ENCODE results near the gene BANK1.

The BANK1 gene, protein sequence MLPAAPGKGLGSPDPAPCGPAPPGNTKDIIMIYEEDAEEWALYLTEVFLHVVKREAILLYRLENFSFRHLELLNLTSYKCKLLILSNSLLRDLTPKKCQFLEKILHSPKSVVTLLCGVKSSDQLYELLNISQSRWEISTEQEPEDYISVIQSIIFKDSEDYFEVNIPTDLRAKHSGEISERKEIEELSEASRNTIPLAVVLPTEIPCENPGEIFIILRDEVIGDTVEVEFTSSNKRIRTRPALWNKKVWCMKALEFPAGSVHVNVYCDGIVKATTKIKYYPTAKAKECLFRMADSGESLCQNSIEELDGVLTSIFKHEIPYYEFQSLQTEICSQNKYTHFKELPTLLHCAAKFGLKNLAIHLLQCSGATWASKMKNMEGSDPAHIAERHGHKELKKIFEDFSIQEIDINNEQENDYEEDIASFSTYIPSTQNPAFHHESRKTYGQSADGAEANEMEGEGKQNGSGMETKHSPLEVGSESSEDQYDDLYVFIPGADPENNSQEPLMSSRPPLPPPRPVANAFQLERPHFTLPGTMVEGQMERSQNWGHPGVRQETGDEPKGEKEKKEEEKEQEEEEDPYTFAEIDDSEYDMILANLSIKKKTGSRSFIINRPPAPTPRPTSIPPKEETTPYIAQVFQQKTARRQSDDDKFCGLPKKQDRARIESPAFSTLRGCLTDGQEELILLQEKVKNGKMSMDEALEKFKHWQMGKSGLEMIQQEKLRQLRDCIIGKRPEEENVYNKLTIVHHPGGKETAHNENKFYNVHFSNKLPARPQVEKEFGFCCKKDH

GRCh38 chr4:101790521-101791181 is at the start of gene BANK1:
TSS of gene BANK1 (plus strand) at chr4:101790730. CDS start at chr4:101790881, 151 bp downstream.
- DNase-seq (ENCODE audit: low spot score) = peak; percentile 84
- TF ChIP-seq, protein P1, sequence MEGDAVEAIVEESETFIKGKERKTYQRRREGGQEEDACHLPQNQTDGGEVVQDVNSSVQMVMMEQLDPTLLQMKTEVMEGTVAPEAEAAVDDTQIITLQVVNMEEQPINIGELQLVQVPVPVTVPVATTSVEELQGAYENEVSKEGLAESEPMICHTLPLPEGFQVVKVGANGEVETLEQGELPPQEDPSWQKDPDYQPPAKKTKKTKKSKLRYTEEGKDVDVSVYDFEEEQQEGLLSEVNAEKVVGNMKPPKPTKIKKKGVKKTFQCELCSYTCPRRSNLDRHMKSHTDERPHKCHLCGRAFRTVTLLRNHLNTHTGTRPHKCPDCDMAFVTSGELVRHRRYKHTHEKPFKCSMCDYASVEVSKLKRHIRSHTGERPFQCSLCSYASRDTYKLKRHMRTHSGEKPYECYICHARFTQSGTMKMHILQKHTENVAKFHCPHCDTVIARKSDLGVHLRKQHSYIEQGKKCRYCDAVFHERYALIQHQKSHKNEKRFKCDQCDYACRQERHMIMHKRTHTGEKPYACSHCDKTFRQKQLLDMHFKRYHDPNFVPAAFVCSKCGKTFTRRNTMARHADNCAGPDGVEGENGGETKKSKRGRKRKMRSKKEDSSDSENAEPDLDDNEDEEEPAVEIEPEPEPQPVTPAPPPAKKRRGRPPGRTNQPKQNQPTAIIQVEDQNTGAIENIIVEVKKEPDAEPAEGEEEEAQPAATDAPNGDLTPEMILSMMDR (IDR thresholded peaks at IDR 0.05; ENCODE audit: borderline replicate concordance, control extremely low read depth, extremely low read depth, insufficient read depth, missing control alignments) = peak; percentile 17
- in situ Hi-C loops (cut with MboI; ENCODE audit: low sequenced_read_pairs, unreplicated experiment) = no loop called here

- in situ Hi-C loops (cut with MboI; ENCODE audit: low sequenced_read_pairs, unreplicated experiment) = no loop called here
- TF ChIP-seq, protein P1 (IDR thresholded peaks at IDR 0.05; ENCODE audit: borderline replicate concordance, control extremely low read depth, extremely low read depth, insufficient read depth, missing control alignments) = no peak
- DNase-seq (ENCODE audit: low spot score) = no peak
Observed at GRCh38 chr4:101753721-101754120, 36.8 kb upstream of the BANK1 start.

- in situ Hi-C loops (cut with MboI; ENCODE audit: low sequenced_read_pairs, unreplicated experiment) = no loop called here
- DNase-seq (ENCODE audit: low spot score) = no peak
- TF ChIP-seq, protein P1 (IDR thresholded peaks at IDR 0.05; ENCODE audit: borderline replicate concordance, control extremely low read depth, extremely low read depth, insufficient read depth, missing control alignments) = no peak
Observed at GRCh38 chr4:101756181-101756580, 34.3 kb upstream of the BANK1 start.

- no peak for DNase-seq (ENCODE audit: low spot score)
- TF ChIP-seq, protein P1 (IDR thresholded peaks at IDR 0.05; ENCODE audit: borderline replicate concordance, control extremely low read depth, extremely low read depth, insufficient read depth, missing control alignments) = no peak
- in situ Hi-C loops (cut with MboI; ENCODE audit: low sequenced_read_pairs, unreplicated experiment) = no loop called here
Observed at GRCh38 chr4:101761405-101761804, 29.1 kb upstream of the BANK1 start.

- in situ Hi-C loops (cut with MboI; ENCODE audit: low sequenced_read_pairs, unreplicated experiment) = no loop called here
- TF ChIP-seq, protein P1 (IDR thresholded peaks at IDR 0.05; ENCODE audit: borderline replicate concordance, control extremely low read depth, extremely low read depth, insufficient read depth, missing control alignments) = no peak
- no peak for DNase-seq (ENCODE audit: low spot score)
Observed at GRCh38 chr4:101762025-101762424, 28.5 kb upstream of the BANK1 start.

DNA sequence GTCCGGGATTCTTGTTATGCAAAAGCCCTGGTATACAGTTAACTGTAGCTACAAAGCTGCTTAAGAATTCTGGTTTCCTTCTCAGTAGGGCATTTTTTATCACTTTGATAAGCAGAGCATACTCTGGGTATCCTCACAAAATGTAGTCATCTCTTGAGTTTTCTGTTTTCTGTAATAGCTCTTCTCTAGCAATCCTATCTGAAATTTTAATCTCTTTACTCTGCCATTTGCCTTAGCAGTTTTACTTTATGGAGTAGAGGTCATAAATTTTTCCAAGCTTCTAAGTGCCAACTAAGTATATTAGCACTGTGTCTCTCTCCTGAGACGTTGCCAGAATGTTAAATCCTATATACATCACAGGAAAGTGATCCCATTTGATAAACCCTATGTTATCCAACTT is 28.0 kb upstream of the BANK1 start:
- TF ChIP-seq, protein P1 (IDR thresholded peaks at IDR 0.05; ENCODE audit: borderline replicate concordance, control extremely low read depth, extremely low read depth, insufficient read depth, missing control alignments) = no peak

More for the DNA sequence above, 28.0 kb upstream of the BANK1 start:
- in situ Hi-C loops (cut with MboI; ENCODE audit: low sequenced_read_pairs, unreplicated experiment) = no loop called here
- no peak for DNase-seq (ENCODE audit: low spot score)
